Measurements from ENCODE around the gene ZNF787.
A peak's percentile ranks its signal among the peaks of the same experiment; 100 is the strongest.

Gene ZNF787

GRCh38 chr19:56117376-56117884 lies 3.7 kb downstream of the ZNF787 start:
- Mint-ChIP-seq H3K36me3 (no peaks in the 10 kb centered on the region), H3K9me3 (no peaks in the 10 kb centered on the region), H3K4me3 (no peak overlapping the region), H3K4me1 (peaks cover 61% of the 10 kb centered on the region), H3K27me3 (no peaks in the 10 kb centered on the region), H3K27ac (no peak overlapping the region)

DNA sequence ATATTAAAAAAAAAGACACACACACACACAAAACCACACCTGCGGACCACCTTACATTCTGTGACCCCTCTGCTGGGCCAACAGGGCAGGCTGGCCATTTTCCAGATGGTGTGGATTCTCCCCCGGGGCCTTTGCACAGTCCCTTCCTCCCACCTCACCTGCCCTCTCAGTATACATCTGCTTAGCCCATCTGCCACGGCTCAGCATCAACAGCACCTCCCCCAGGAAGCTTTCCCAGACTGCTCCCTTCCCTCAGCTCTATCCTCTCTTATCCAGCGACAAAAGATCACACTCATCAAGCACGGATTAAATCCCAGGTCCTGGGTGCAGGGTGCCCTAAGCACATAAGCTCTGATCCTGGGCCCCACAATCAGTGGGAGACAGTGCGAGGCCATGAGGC lies 4.5 kb downstream of the ZNF787 start:
- Mint-ChIP-seq H3K27ac (no peak overlapping the region), H3K4me1 (peaks cover 61% of the 10 kb centered on the region), H3K27me3 (no peaks in the 10 kb centered on the region), H3K36me3 (no peaks in the 10 kb centered on the region), H3K9me3 (no peaks in the 10 kb centered on the region), H3K4me3 (no peak overlapping the region)

- Mint-ChIP-seq H3K27me3 (no peaks in the 10 kb centered on the region), H3K27ac (no peak overlapping the region), H3K36me3 (no peaks in the 10 kb centered on the region), H3K4me1 (peaks cover 68% of the 10 kb centered on the region), H3K4me3 (no peak overlapping the region), H3K9me3 (no peaks in the 10 kb centered on the region)
Measured at GRCh38 chr19:56115490-56115889, 5.6 kb downstream of the ZNF787 start.

DNA sequence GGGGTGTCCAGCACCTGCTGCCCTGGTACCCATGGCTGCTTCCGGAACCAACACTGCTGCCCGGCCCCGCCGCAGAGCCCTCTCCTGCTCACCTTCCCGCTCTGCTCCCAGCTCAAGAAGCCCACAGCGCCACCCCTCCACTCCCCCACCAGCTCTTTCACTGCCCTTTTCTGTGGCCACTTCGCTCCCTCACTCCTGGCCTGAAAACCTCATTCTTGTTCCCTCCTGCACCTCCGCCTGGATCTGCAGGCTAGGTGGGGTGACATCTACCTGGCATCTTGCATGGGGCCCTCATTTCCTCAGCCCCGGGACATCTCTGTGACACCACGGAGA lies 6.4 kb downstream of the ZNF787 start:
- Mint-ChIP-seq H3K27ac (peak overlapping the region; percentile 66), H3K4me3 (no peak overlapping the region), H3K4me1 (peaks cover 67% of the 10 kb centered on the region), H3K27me3 (no peaks in the 10 kb centered on the region), H3K36me3 (no peaks in the 10 kb centered on the region), H3K9me3 (no peaks in the 10 kb centered on the region)

DNA sequence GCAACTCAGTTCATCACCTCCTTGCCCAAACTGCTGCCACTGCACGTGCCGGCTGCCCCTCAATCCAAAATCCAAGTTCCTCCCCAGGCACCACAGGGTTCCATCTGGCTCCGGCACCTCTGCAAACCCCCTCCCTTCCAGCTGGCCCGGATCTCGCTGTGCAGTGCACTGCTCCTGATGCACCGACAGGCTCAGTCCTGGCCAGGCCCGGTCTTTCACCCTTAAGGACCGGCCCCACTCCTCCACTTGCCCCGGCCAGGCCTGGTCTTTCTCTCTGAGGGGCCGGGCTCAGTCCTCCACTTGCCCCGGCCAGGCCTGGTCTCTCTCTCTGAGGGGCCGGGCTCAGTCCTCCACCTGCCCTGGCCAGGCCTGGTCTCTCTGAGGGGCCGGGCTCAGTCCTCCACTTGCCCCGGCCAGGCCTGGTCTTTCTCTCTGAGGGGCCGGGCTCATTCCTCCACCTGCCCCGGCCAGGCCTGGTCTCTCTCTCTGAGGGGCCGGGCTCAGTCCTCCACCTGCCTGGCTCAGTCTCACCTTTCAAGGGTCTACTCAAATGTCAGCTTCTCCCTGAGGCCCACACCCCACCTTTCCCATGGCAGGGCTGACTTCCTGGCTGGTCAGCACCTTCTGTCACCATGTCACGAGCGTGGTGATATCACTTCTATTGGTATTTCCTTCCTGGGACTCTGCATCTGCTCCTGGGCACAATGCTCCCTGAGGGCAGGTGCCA lies 6.9 kb downstream of the ZNF787 start:
- Mint-ChIP-seq H3K9me3 (no peaks in the 10 kb centered on the region), H3K27me3 (no peaks in the 10 kb centered on the region), H3K4me1 (peaks cover 64% of the 10 kb centered on the region), H3K36me3 (no peaks in the 10 kb centered on the region), H3K4me3 (no peak overlapping the region), H3K27ac (peak overlapping the region; percentile 62)

- no peaks in the 10 kb centered on the region for H3K36me3 Mint-ChIP-seq
- peak overlapping the region; percentile 45 for H3K4me3 Mint-ChIP-seq
- peaks cover 65% of the 10 kb centered on the region for H3K4me1 Mint-ChIP-seq
- no peaks in the 10 kb centered on the region for H3K27me3 Mint-ChIP-seq
- H3K27ac Mint-ChIP-seq = peak overlapping the region; percentile 35
- H3K9me3 Mint-ChIP-seq = no peaks in the 10 kb centered on the region
Measured at GRCh38 chr19:56113074-56113632, 7.9 kb downstream of the ZNF787 start.

- peak overlapping the region; percentile 51 for H3K27ac Mint-ChIP-seq
- H3K4me1 Mint-ChIP-seq = peaks cover 62% of the 10 kb centered on the region
- no peaks in the 10 kb centered on the region for H3K9me3 Mint-ChIP-seq
- H3K4me3 Mint-ChIP-seq = no peak overlapping the region
- no peaks in the 10 kb centered on the region for H3K27me3 Mint-ChIP-seq
- no peaks in the 10 kb centered on the region for H3K36me3 Mint-ChIP-seq
Measured at GRCh38 chr19:56112313-56112709, 8.8 kb downstream of the ZNF787 start.

- no peak overlapping the region for H3K4me3 Mint-ChIP-seq
- no peak overlapping the region for H3K27ac Mint-ChIP-seq
- no peaks in the 10 kb centered on the region for H3K27me3 Mint-ChIP-seq
- H3K36me3 Mint-ChIP-seq = no peaks in the 10 kb centered on the region
- peaks cover 65% of the 10 kb centered on the region for H3K4me1 Mint-ChIP-seq
- H3K9me3 Mint-ChIP-seq = no peaks in the 10 kb centered on the region
Measured at GRCh38 chr19:56111601-56112312, 9.3 kb downstream of the ZNF787 start.

GRCh38 chr19:56110515-56111448 lies 10.3 kb downstream of the ZNF787 start:
- Mint-ChIP-seq H3K36me3 (no peaks in the 10 kb centered on the region), H3K27me3 (no peaks in the 10 kb centered on the region), H3K4me3 (no peak overlapping the region), H3K27ac (peak overlapping the region; percentile 12), H3K9me3 (no peaks in the 10 kb centered on the region), H3K4me1 (peaks cover 71% of the 10 kb centered on the region)

GRCh38 chr19:56109226-56109625 lies 11.9 kb downstream of the ZNF787 start:
- H3K36me3 Mint-ChIP-seq = no peaks in the 10 kb centered on the region
- H3K27ac Mint-ChIP-seq = no peak overlapping the region
- H3K4me1 Mint-ChIP-seq = peaks cover 71% of the 10 kb centered on the region
- H3K27me3 Mint-ChIP-seq = no peaks in the 10 kb centered on the region
- no peaks in the 10 kb centered on the region for H3K9me3 Mint-ChIP-seq
- no peak overlapping the region for H3K4me3 Mint-ChIP-seq

DNA sequence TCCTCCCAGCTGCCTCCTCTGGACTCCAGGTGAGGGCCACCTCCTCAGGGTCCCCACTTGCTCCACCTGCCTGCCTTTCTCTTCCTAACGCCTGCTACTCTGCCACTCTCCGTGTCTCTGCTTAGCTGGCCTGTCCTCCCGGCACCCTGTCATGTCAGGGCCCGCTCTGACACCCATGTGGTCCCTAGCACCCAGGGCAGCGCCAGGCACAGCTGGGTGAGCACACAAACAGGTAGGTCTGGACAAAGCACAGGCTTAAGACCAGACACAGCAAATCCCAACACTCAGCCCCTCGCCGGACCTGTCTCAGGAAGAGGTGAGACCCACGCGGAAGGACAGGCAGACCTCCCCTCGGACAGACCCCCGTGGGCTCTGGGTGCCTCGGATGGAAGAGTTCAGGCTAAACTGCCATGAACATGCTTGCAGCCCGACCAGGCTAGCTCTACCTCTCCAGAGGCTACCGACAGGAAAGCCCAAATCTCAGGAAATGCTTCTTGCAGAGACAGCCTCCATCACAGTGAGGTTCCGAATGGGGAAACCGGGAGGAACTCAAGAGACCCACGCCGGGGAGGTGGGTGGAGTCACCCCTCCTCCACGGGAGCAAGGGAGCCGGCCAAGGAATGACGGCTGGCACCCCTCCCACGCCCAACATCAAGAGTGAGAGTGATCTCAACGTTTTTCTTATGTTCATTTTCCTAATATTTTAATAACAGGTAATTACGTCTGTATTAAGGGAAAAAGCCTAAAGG lies 12.5 kb downstream of the ZNF787 start:
- no peak overlapping the region for H3K4me3 Mint-ChIP-seq
- no peaks in the 10 kb centered on the region for H3K36me3 Mint-ChIP-seq
- H3K4me1 Mint-ChIP-seq = peaks cover 66% of the 10 kb centered on the region
- peak overlapping the region; percentile 51 for H3K27ac Mint-ChIP-seq
- no peaks in the 10 kb centered on the region for H3K9me3 Mint-ChIP-seq
- no peaks in the 10 kb centered on the region for H3K27me3 Mint-ChIP-seq

GRCh38 chr19:56107626-56108351 lies 13.3 kb downstream of the ZNF787 start:
- Mint-ChIP-seq H3K4me3 (no peak overlapping the region), H3K9me3 (no peaks in the 10 kb centered on the region), H3K36me3 (no peaks in the 10 kb centered on the region), H3K4me1 (peaks cover 59% of the 10 kb centered on the region), H3K27ac (no peak overlapping the region), H3K27me3 (no peaks in the 10 kb centered on the region)

DNA sequence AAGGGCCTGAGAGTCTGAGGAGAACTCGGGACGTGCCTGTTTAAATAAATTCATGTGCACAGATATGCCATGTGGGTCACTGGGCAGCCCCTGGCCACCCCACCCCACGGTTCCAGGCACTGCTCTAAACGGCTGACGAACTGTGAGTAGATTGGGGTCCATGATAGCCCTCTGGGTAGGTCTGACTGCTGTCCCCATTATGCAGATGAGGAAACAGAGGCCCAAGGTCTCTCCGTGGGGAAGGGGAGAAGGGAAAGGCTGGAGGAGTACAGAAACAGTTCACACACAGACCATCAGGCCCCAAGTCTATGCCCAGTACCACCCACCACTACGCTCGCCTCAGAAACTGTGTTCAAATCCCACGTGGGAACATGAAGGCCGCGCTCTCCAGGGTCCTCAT lies 14.1 kb downstream of the ZNF787 start:
- Mint-ChIP-seq H3K9me3 (no peaks in the 10 kb centered on the region), H3K27ac (no peak overlapping the region), H3K4me1 (peaks cover 51% of the 10 kb centered on the region), H3K4me3 (no peak overlapping the region), H3K36me3 (no peaks in the 10 kb centered on the region), H3K27me3 (no peaks in the 10 kb centered on the region)

DNA sequence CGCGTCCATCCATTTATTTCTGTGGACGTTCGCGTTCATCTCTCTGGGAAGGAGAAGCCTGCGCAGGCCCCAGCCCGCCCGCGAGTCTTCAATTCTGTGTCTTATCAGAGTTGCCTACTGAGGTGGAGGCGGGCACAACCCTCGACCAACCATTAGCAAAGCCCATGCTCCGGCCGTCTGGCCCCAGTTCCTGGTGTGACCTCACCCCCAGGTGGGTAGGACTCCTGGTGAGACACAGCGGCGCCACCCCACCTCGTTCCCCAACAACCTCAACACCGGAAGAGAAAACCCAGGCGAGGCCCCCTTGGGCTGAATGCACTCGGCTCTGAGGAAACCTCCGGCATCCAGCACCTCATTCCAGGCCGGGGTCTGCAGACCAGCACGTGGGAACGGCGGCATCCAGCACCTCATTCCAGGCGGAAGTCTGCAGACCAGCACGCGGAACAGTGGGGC lies 14.7 kb downstream of the ZNF787 start:
- H3K9me3 Mint-ChIP-seq = no peaks in the 10 kb centered on the region
- H3K27ac Mint-ChIP-seq = no peak overlapping the region
- H3K36me3 Mint-ChIP-seq = peaks cover 2% of the 10 kb centered on the region
- H3K4me3 Mint-ChIP-seq = peak overlapping the region; percentile 59
- peaks cover 46% of the 10 kb centered on the region for H3K4me1 Mint-ChIP-seq
- no peaks in the 10 kb centered on the region for H3K27me3 Mint-ChIP-seq

Measured in activated naive CD4-positive, alpha-beta T cell treated with anti-CD3 and anti-CD28 coated beads, Interleukin-2, amount 50 U/mL, for 24 hours (primary cell).